SK-N-SH (cell line): ENCODE results near the gene EEF2K. TPM values are rescaled to one million over a fixed set of nuclear protein-coding genes. Genes with fewer than 3 reads are reported as not detected.

Experiments used
- CTCF ChIA-PET: fragments of 300-600, 350-600 bp; formaldehyde crosslinking; extraction: SDS; loops from one replicate; lab custom pipeline; 2021; lab: Yijun Ruan, JAX
- POLR2A ChIA-PET: fragments of 350-600 bp; sonication (Branson Sonifier 250); formaldehyde crosslinking; extraction: SDS; loops from one replicate; lab custom pipeline; 2020; ENCODE audit warnings: antibody characterized with exemption, inconsistent platforms; lab: Yijun Ruan, JAX
- DNase-seq: peaks from one replicate; pipeline ENCODE4 v3.0.0; 2012
- H2AFZ ChIP-seq: fragments of 200-600 bp; sonication (generic); 2 replicates; pipeline ENCODE4 v1.8.1; 2016; ENCODE audit warnings: antibody characterized with exemption, mild to moderate bottlenecking, low read depth
- H3F3A ChIP-seq: fragments of 200-600 bp; sonication (generic); replicated peaks from 2 replicates; pipeline ENCODE3; 2016; ENCODE audit warnings: antibody characterized with exemption, mild to moderate bottlenecking; ENCODE audit not compliant: insufficient read depth
- H3K27ac ChIP-seq, 2 experiments: fragments of 200-500 bp in 1 of 2; fragments of 200-600 bp in 1 of 2; sonication (Bioruptor generic) in 1 of 2; sonication (generic), shearing (Covaris generic) in 1 of 2; 2 replicates each; pipeline versions ENCODE4 v1.5.1 to v1.6.1; 2014 to 2016; ENCODE audit warnings: low read depth in 2 of 2, inconsistent platforms in 1 of 2, low read length in 1 of 2, mild to moderate bottlenecking in 1 of 2, mixed read lengths in 1 of 2
- H3K27me3 ChIP-seq: fragments of 200-600 bp; sonication (generic), shearing (Covaris generic); 2 replicates; pipeline ENCODE4 v1.6.1; 2016; ENCODE audit warnings: mixed run types; ENCODE audit not compliant: insufficient read depth
- H3K36me3 ChIP-seq, 2 experiments: fragments of 200-500 bp in 1 of 2; fragments of 200-600 bp in 1 of 2; sonication (Bioruptor generic) in 1 of 2; sonication (generic) in 1 of 2; replicated peaks in 1 of 2; 2 replicates each; pipeline versions ENCODE3 to v1.5.1; 2014 to 2016; ENCODE audit warnings: low read length in 1 of 2, mild to moderate bottlenecking in 1 of 2; ENCODE audit not compliant: insufficient read depth in 2 of 2, control insufficient read depth in 1 of 2
- H3K4me1 ChIP-seq, 2 experiments: fragments of 200-500 bp in 1 of 2; fragments of 200-600 bp in 1 of 2; sonication (Bioruptor generic) in 1 of 2; sonication (generic), shearing (Covaris generic) in 1 of 2; 2 replicates each; pipeline versions ENCODE4 v1.5.1 to v1.6.1; 2014 to 2016; ENCODE audit warnings: low read depth in 1 of 2, low read length in 1 of 2, mixed run types in 1 of 2; ENCODE audit not compliant: insufficient read depth in 2 of 2, control insufficient read depth in 1 of 2
- H3K4me2 ChIP-seq: fragments of 200-600 bp; sonication (generic), shearing (Covaris generic); 2 replicates; pipeline ENCODE4 v1.6.1; 2017; ENCODE audit warnings: mixed run types
- H3K4me3 ChIP-seq, 2 experiments: fragments of 200-500 bp in 1 of 2; fragments of 200-600 bp in 1 of 2; sonication (Bioruptor generic) in 1 of 2; sonication (generic), shearing (Covaris generic) in 1 of 2; 2 replicates each; pipeline versions ENCODE4 v1.5.1 to v1.8.1; 2014 to 2016; ENCODE audit warnings: low read depth in 2 of 2, inconsistent platforms in 1 of 2, low read length in 1 of 2, mild to moderate bottlenecking in 1 of 2, mixed read lengths in 1 of 2, moderate library complexity in 1 of 2
- H3K79me2 ChIP-seq: fragments of 200-600 bp; sonication (generic); 2 replicates; pipeline ENCODE4 v1.8.1; 2017; ENCODE audit warnings: mild to moderate bottlenecking; ENCODE audit not compliant: insufficient read depth
- H3K9ac ChIP-seq: fragments of 200-600 bp; sonication (generic); 2 replicates; pipeline ENCODE4 v1.6.1; 2017; ENCODE audit warnings: mixed run types
- H3K9me2 ChIP-seq: fragments of 200-600 bp; sonication (generic); 2 replicates; pipeline ENCODE4 v1.6.1; 2017; ENCODE audit warnings: mixed run types
- H3K9me3 ChIP-seq: fragments of 200-600 bp; sonication (generic); 2 replicates; pipeline ENCODE4 v1.6.1; 2017; ENCODE audit warnings: mixed run types, mild to moderate bottlenecking, moderate library complexity
- H4K20me1 ChIP-seq: fragments of 200-600 bp; sonication (generic); 2 replicates; pipeline ENCODE4 v1.6.1; 2017; ENCODE audit warnings: mild to moderate bottlenecking, mixed run types; ENCODE audit not compliant: insufficient read depth
- EP300 ChIP-seq, 2 experiments: IDR thresholded peaks; 2 replicates each; pipeline versions ENCODE4 v1.4.0 to v1.6.1; 2012; ENCODE audit warnings: borderline replicate concordance in 1 of 2, low read depth in 1 of 2, low read length in 1 of 2
- FOSL2 ChIP-seq: IDR thresholded peaks from 2 replicates; pipeline ENCODE4 v1.4.0; 2012; ENCODE audit warnings: low read depth, mild to moderate bottlenecking, moderate library complexity, borderline replicate concordance
- FOXM1 ChIP-seq: IDR thresholded peaks from 2 replicates; pipeline ENCODE4 v1.4.0; 2012; ENCODE audit warnings: low read depth, mild to moderate bottlenecking
- GABPA ChIP-seq: IDR thresholded peaks from 2 replicates; pipeline ENCODE4 v1.4.0; 2012; ENCODE audit warnings: low read depth, mild to moderate bottlenecking
- GATA2 ChIP-seq: sonication (generic); formaldehyde crosslinking; IDR thresholded peaks from 2 replicates; pipeline ENCODE4 v1.5.0; 2020; ENCODE audit warnings: mild to moderate bottlenecking, missing genetic modification reagents
- JUND ChIP-seq: IDR thresholded peaks from 2 replicates; pipeline ENCODE4 v1.4.0; 2012
- MEF2A ChIP-seq: IDR thresholded peaks from 2 replicates; pipeline ENCODE4 v1.4.0; 2012; ENCODE audit warnings: low read depth, borderline replicate concordance
- NFIC ChIP-seq: IDR thresholded peaks from 2 replicates; pipeline ENCODE4 v1.4.0; 2012; ENCODE audit warnings: borderline replicate concordance
- RAD21 ChIP-seq: IDR thresholded peaks from 2 replicates; pipeline ENCODE4 v1.6.1; 2012; ENCODE audit warnings: mild to moderate bottlenecking, low read length
- RCOR1 ChIP-seq: fragments of 150-350 bp; IDR thresholded peaks from 2 replicates; pipeline ENCODE4 v1.6.1; 2017; ENCODE audit warnings: antibody characterized with exemption, low read length
- RXRA ChIP-seq: IDR thresholded peaks from 2 replicates; pipeline ENCODE4 v1.4.0; 2012; ENCODE audit warnings: low read depth, mild to moderate bottlenecking, borderline replicate concordance
- SMC3 ChIP-seq: IDR thresholded peaks from 2 replicates; pipeline ENCODE4 v1.6.1; 2012; ENCODE audit warnings: low read depth, low read length, improper control_type of control experiment
- TAF1 ChIP-seq: IDR thresholded peaks from 2 replicates; pipeline ENCODE4 v1.6.1; 2012; ENCODE audit warnings: low read depth, mild to moderate bottlenecking, low read length, moderate library complexity, borderline replicate concordance
- WGBS: methylation state at CpG from one replicate; pipeline ENCODE4 v1.1.6; 2017; ENCODE audit warnings: low lambda C conversion rate; 5-methylcytosine and 5-hydroxymethylcytosine counted together
- polyA plus RNA-seq, 3 experiments: library from polyadenylated mRNA; depleted of rRNA; stranded (reverse); fragments of >200 nt; gene quantifications; 2 replicates each; pipeline ENCODE4 v1.2.3, GENCODE V29; 2012
- TF ChIP-seq, protein P1 (sequence below): IDR thresholded peaks from 2 replicates; pipeline ENCODE4 v1.4.0; 2012; ENCODE audit warnings: low read depth
- TF ChIP-seq, protein P2 (sequence below): fragments of 200-600 bp; sonication (generic); IDR thresholded peaks from 2 replicates; pipeline ENCODE4 v1.6.1; 2017; ENCODE audit warnings: antibody characterized with exemption, mild to moderate bottlenecking, moderate library complexity
- TF ChIP-seq, protein P3 (sequence below): IDR thresholded peaks from 2 replicates; pipeline ENCODE4 v1.6.1; 2012; ENCODE audit warnings: mild to moderate bottlenecking, low read depth, low read length, moderate library complexity
- TF ChIP-seq, protein P4 (sequence below): IDR thresholded peaks from 2 replicates; pipeline ENCODE4; 2012
- TF ChIP-seq, protein P5 (sequence below): fragments of 150-350 bp; IDR thresholded peaks from 2 replicates; pipeline ENCODE4 v1.6.1; 2016; ENCODE audit warnings: mild to moderate bottlenecking, low read depth, low read length

The EEF2K gene
- polyA plus RNA-seq, 1 of the 3 experiments (the other 2 are of a cell fraction): 8.0 TPM

DNA sequence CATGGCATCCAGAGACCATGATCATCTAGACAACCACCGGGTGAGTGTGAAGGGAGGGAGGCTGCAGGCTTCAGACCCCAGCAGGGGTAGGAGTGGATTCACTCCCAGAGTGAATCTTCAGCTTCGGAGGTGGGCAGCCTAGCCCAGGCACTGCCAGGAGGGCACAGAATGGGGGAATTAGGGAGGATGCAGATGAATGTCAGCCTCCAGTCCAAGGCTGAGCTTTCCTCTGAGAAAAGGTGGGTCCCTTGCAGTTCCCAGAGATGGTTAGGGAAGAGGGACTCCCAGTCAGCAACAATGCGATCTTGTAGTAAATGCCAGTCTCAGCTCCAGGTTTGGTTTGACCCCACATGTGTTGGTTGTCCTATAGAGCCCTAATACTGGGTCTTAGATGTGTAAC is 54.4 kb downstream of the EEF2K start:
- no peak overlapping the region for H3K27ac ChIP-seq
- H3K36me3 ChIP-seq: peaks cover 22 to 41% of the 10 kb centered on the region in 2 experiments
- H3K4me2 ChIP-seq: no peak overlapping the region
- no peak overlapping the region for H2AFZ ChIP-seq
- POLR2A ChIA-PET: no interaction called here
- H3K4me3 ChIP-seq: no peak overlapping the region; a peak in 1 of 4 replicates
- no peaks in the 10 kb centered on the region for H3K27me3 ChIP-seq
- H4K20me1 ChIP-seq: no peaks in the 10 kb centered on the region
- no peaks in the 10 kb centered on the region for H3F3A ChIP-seq
- no peaks in the 10 kb centered on the region for H3K9me2 ChIP-seq
- H3K9me3 ChIP-seq: no peaks in the 10 kb centered on the region
- H3K79me2 ChIP-seq: no peaks in the 10 kb centered on the region
- H3K9ac ChIP-seq: no peak overlapping the region
- peaks cover 0 to 14% of the 10 kb centered on the region in 2 experiments; a peak in 1 of 4 replicates for H3K4me1 ChIP-seq
- TF ChIP-seq EP300 (IDR thresholded peaks at IDR 0.05; ENCODE audit: borderline replicate concordance in 1 of 2, low read depth in 1 of 2, low read length in 1 of 2) (no peak), RAD21 (no peak), MEF2A (no peak), RXRA (no peak), FOSL2 (no peak), FOXM1 (no peak), JUND (no peak), GATA2 (CRISPR knock-in tag) (no peak), TAF1 (no peak)
- TF ChIP-seq, protein P1, sequence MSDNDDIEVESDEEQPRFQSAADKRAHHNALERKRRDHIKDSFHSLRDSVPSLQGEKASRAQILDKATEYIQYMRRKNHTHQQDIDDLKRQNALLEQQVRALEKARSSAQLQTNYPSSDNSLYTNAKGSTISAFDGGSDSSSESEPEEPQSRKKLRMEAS: no peak
- TF ChIP-seq, protein P2, sequence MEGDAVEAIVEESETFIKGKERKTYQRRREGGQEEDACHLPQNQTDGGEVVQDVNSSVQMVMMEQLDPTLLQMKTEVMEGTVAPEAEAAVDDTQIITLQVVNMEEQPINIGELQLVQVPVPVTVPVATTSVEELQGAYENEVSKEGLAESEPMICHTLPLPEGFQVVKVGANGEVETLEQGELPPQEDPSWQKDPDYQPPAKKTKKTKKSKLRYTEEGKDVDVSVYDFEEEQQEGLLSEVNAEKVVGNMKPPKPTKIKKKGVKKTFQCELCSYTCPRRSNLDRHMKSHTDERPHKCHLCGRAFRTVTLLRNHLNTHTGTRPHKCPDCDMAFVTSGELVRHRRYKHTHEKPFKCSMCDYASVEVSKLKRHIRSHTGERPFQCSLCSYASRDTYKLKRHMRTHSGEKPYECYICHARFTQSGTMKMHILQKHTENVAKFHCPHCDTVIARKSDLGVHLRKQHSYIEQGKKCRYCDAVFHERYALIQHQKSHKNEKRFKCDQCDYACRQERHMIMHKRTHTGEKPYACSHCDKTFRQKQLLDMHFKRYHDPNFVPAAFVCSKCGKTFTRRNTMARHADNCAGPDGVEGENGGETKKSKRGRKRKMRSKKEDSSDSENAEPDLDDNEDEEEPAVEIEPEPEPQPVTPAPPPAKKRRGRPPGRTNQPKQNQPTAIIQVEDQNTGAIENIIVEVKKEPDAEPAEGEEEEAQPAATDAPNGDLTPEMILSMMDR: no peak
- CTCF ChIA-PET: interaction anchor here (1.0 to 1.4 kb wide), 2 partner anchors 9 to 16 kb away, joined by 3 to 4 read pairs; no protein-coding TSS in a partner anchor
- no peak for DNase-seq
- WGBS: 100% methylated on average over 2 of the region's 3 CpGs

DNA sequence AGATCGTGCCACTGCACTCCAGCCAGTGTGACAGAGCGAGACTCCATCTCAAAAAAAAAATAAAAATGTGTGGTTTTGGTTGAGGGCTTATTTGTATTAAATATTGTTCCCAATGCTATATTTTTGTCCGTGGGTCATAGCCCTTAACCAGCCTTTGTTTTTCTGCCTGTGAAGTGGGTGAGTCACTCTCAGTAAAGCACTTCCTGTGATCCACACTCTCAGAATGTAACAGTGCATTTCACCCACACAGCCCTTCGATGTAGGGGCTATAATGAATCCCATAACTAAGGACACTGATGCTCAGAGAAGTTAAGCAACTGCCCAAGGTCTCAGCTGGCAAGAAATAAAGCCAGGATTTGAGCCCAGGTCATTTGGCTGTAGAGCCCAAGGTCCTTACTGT is 56.4 kb downstream of the EEF2K start:
- ChIA-PET CTCF (no interaction called here), POLR2A (no interaction called here)
- peaks cover 22 to 33% of the 10 kb centered on the region in 2 experiments for H3K36me3 ChIP-seq
- H3K9me2 ChIP-seq: no peaks in the 10 kb centered on the region
- no peaks in the 10 kb centered on the region for H3K27me3 ChIP-seq
- H3K9ac ChIP-seq: no peak overlapping the region
- H3K9me3 ChIP-seq: no peaks in the 10 kb centered on the region
- WGBS: 64% methylated on average over 4 of the region's 4 CpGs
- H3K4me1 ChIP-seq: peaks cover 0 to 17% of the 10 kb centered on the region in 2 experiments; a peak in 1 of 4 replicates
- no peak for DNase-seq
- H3K4me2 ChIP-seq: no peak overlapping the region
- H3K27ac ChIP-seq: no peak overlapping the region; a peak in 1 of 4 replicates
- no peak overlapping the region for H2AFZ ChIP-seq
- no peaks in the 10 kb centered on the region for H3F3A ChIP-seq
- no peak overlapping the region for H3K4me3 ChIP-seq
- no peaks in the 10 kb centered on the region for H4K20me1 ChIP-seq
- no peaks in the 10 kb centered on the region for H3K79me2 ChIP-seq
- TF ChIP-seq RCOR1 (no peak), JUND (no peak), SMC3 (no peak), GABPA (no peak), EP300 (IDR thresholded peaks at IDR 0.05; ENCODE audit: borderline replicate concordance in 1 of 2, low read depth in 1 of 2, low read length in 1 of 2) (no peak), RXRA (no peak), TAF1 (no peak), NFIC (no peak), FOXM1 (no peak)
- TF ChIP-seq, protein P3, sequence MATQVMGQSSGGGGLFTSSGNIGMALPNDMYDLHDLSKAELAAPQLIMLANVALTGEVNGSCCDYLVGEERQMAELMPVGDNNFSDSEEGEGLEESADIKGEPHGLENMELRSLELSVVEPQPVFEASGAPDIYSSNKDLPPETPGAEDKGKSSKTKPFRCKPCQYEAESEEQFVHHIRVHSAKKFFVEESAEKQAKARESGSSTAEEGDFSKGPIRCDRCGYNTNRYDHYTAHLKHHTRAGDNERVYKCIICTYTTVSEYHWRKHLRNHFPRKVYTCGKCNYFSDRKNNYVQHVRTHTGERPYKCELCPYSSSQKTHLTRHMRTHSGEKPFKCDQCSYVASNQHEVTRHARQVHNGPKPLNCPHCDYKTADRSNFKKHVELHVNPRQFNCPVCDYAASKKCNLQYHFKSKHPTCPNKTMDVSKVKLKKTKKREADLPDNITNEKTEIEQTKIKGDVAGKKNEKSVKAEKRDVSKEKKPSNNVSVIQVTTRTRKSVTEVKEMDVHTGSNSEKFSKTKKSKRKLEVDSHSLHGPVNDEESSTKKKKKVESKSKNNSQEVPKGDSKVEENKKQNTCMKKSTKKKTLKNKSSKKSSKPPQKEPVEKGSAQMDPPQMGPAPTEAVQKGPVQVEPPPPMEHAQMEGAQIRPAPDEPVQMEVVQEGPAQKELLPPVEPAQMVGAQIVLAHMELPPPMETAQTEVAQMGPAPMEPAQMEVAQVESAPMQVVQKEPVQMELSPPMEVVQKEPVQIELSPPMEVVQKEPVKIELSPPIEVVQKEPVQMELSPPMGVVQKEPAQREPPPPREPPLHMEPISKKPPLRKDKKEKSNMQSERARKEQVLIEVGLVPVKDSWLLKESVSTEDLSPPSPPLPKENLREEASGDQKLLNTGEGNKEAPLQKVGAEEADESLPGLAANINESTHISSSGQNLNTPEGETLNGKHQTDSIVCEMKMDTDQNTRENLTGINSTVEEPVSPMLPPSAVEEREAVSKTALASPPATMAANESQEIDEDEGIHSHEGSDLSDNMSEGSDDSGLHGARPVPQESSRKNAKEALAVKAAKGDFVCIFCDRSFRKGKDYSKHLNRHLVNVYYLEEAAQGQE: no peak
- TF ChIP-seq, protein P1: no peak
- TF ChIP-seq, protein P4, sequence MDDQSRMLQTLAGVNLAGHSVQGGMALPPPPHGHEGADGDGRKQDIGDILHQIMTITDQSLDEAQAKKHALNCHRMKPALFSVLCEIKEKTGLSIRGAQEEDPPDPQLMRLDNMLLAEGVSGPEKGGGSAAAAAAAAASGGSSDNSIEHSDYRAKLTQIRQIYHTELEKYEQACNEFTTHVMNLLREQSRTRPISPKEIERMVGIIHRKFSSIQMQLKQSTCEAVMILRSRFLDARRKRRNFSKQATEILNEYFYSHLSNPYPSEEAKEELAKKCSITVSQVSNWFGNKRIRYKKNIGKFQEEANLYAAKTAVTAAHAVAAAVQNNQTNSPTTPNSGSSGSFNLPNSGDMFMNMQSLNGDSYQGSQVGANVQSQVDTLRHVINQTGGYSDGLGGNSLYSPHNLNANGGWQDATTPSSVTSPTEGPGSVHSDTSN: no peak
- TF ChIP-seq, protein P5, sequence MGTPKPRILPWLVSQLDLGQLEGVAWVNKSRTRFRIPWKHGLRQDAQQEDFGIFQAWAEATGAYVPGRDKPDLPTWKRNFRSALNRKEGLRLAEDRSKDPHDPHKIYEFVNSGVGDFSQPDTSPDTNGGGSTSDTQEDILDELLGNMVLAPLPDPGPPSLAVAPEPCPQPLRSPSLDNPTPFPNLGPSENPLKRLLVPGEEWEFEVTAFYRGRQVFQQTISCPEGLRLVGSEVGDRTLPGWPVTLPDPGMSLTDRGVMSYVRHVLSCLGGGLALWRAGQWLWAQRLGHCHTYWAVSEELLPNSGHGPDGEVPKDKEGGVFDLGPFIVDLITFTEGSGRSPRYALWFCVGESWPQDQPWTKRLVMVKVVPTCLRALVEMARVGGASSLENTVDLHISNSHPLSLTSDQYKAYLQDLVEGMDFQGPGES: no peak
